DND-41 (cell line): Measurements from ENCODE around the gene SETX.

Source experiments
- ATAC-seq: fragments of 200-7000 bp; cut with Tn5 transposase; 3 replicates; pipeline ENCODE4 v1.9.1; 2021; ENCODE audit warnings: low read depth; ENCODE audit not compliant: insufficient read depth
- DNase-seq: peaks from one replicate; pipeline ENCODE4 v3.0.0-alpha.2; 2020
- H2AFZ ChIP-seq: 2 replicates; pipeline ENCODE4 v1.6.0; 2012; ENCODE audit warnings: low read depth, low read length
- H3K27ac ChIP-seq: 2 replicates; pipeline ENCODE4 v1.5.1; 2012; ENCODE audit warnings: low read length, inconsistent platforms
- H3K27me3 ChIP-seq: fragments of 200-600 bp; sonication (generic); 2 replicates; pipeline ENCODE4 v1.6.0; 2012; ENCODE audit warnings: low read length, mild to moderate bottlenecking, inconsistent platforms; ENCODE audit not compliant: insufficient read depth, poor library complexity
- H3K36me3 ChIP-seq: 2 replicates; pipeline ENCODE4 v1.5.1; 2012; ENCODE audit warnings: low read length, inconsistent platforms; ENCODE audit not compliant: insufficient read depth
- H3K4me1 ChIP-seq: 2 replicates; pipeline ENCODE4 v1.5.1; 2012; ENCODE audit warnings: mild to moderate bottlenecking, low read length; ENCODE audit not compliant: insufficient read depth
- H3K4me2 ChIP-seq: 2 replicates; pipeline ENCODE4 v1.6.0; 2012; ENCODE audit warnings: mild to moderate bottlenecking, moderate library complexity, low read length, inconsistent platforms; ENCODE audit not compliant: insufficient read depth
- H3K4me3 ChIP-seq, 2 experiments: fragments of 200-600 bp in 1 of 2; shearing (Covaris generic) in 1 of 2; 2 replicates each; pipeline ENCODE4 v1.5.1; 2012 to 2016; ENCODE audit warnings: inconsistent platforms in 2 of 2, low read length in 2 of 2, mild to moderate bottlenecking in 2 of 2, low read depth in 1 of 2, moderate library complexity in 1 of 2
- H3K79me2 ChIP-seq: 2 replicates; pipeline ENCODE4 v1.6.0; 2012; ENCODE audit warnings: low read length, inconsistent platforms; ENCODE audit not compliant: insufficient read depth
- H3K9ac ChIP-seq: 2 replicates; pipeline ENCODE4 v1.6.0; 2012; ENCODE audit warnings: low read depth, mild to moderate bottlenecking, inconsistent platforms, low read length, moderate library complexity
- H3K9me3 ChIP-seq: 2 replicates; pipeline ENCODE4 v1.5.1; 2012; ENCODE audit warnings: low read length, moderate library complexity, mild to moderate bottlenecking, inconsistent platforms; ENCODE audit not compliant: insufficient read depth, severe bottlenecking
- H4K20me1 ChIP-seq: 2 replicates; pipeline ENCODE4 v1.6.0; 2012; ENCODE audit warnings: low read length; ENCODE audit not compliant: insufficient read depth
- CTCF ChIP-seq: IDR thresholded peaks from 2 replicates; pipeline ENCODE4 v1.5.1; 2012; ENCODE audit warnings: borderline replicate concordance, low read length, moderate library complexity, mild to moderate bottlenecking; ENCODE audit not compliant: poor library complexity, severe bottlenecking; ENCODE audit errors: extremely low read depth
- EZH2 ChIP-seq: IDR thresholded peaks from 3 replicates; pipeline ENCODE4 v1.6.1; 2012; ENCODE audit warnings: borderline replicate concordance, low read depth, mild to moderate bottlenecking, moderate library complexity, low read length, inconsistent platforms; ENCODE audit not compliant: severe bottlenecking

Gene SETX

GRCh38 chr9:132226571-132227430, 128.0 kb downstream of the SETX start:
- no peak overlapping the region for H3K4me2 ChIP-seq
- TF ChIP-seq EZH2 = no peak
- no peak for TF ChIP-seq CTCF
- no peak overlapping the region for H3K4me3 ChIP-seq
- H4K20me1 ChIP-seq = 0 out of 2 replicates have a peak, but pooled peaks cover 3% of the 10 kb centered on the region
- no peak overlapping the region for H2AFZ ChIP-seq
- H3K36me3 ChIP-seq = no peaks in the 10 kb centered on the region
- no peaks in the 10 kb centered on the region for H3K79me2 ChIP-seq
- ATAC-seq (no peak), DNase-seq (no peak)
- no peak overlapping the region for H3K9ac ChIP-seq
- H3K27me3 ChIP-seq = no peaks in the 10 kb centered on the region
- H3K9me3 ChIP-seq = no peaks in the 10 kb centered on the region
- H3K27ac ChIP-seq = no peak overlapping the region
- no peaks in the 10 kb centered on the region for H3K4me1 ChIP-seq

- no peak overlapping the region for H3K9ac ChIP-seq
- no peak for DNase-seq
- no peaks in the 10 kb centered on the region for H3K27me3 ChIP-seq
- H3K4me2 ChIP-seq = no peak overlapping the region
- H4K20me1 ChIP-seq = no peaks in the 10 kb centered on the region
- no peaks in the 10 kb centered on the region for H3K9me3 ChIP-seq
- no peak overlapping the region for H3K27ac ChIP-seq
- no peak overlapping the region for H2AFZ ChIP-seq
- H3K4me3 ChIP-seq = no peak overlapping the region
- H3K36me3 ChIP-seq = no peaks in the 10 kb centered on the region
- no peaks in the 10 kb centered on the region for H3K4me1 ChIP-seq
- no peaks in the 10 kb centered on the region for H3K79me2 ChIP-seq
- ATAC-seq = no peak
- TF ChIP-seq EZH2 (no peak), CTCF (no peak)
Observed at GRCh38 chr9:132224645-132225044, 130.1 kb downstream of the SETX start.

- H3K27me3 ChIP-seq = no peaks in the 10 kb centered on the region
- TF ChIP-seq EZH2 = no peak
- TF ChIP-seq CTCF = no peak
- DNase-seq = no peak
Observed at GRCh38 chr9:132221941-132222340, 132.8 kb downstream of the SETX start.

More at GRCh38 chr9:132221941-132222340, 132.8 kb downstream of the SETX start:
- Histone ChIP-seq H3K36me3 (no peaks in the 10 kb centered on the region), H3K27ac (no peak overlapping the region), H3K9me3 (no peaks in the 10 kb centered on the region), H3K9ac (no peak overlapping the region), H2AFZ (no peak overlapping the region), H3K79me2 (no peaks in the 10 kb centered on the region), H3K4me3 (no peak overlapping the region), H4K20me1 (no peaks in the 10 kb centered on the region), H3K4me2 (no peak overlapping the region), H3K4me1 (no peaks in the 10 kb centered on the region)
- ATAC-seq = no peak
